G401.6 (cell line): Measurements from ENCODE around the gene ANKRD13B.

Experiments used
- FAIRE-seq: peaks from 2 replicates; lab custom pipeline; 2012; peaks lifted over from hg19 to GRCh38; lab: Jason Lieb, UNC

Gene ANKRD13B

DNA sequence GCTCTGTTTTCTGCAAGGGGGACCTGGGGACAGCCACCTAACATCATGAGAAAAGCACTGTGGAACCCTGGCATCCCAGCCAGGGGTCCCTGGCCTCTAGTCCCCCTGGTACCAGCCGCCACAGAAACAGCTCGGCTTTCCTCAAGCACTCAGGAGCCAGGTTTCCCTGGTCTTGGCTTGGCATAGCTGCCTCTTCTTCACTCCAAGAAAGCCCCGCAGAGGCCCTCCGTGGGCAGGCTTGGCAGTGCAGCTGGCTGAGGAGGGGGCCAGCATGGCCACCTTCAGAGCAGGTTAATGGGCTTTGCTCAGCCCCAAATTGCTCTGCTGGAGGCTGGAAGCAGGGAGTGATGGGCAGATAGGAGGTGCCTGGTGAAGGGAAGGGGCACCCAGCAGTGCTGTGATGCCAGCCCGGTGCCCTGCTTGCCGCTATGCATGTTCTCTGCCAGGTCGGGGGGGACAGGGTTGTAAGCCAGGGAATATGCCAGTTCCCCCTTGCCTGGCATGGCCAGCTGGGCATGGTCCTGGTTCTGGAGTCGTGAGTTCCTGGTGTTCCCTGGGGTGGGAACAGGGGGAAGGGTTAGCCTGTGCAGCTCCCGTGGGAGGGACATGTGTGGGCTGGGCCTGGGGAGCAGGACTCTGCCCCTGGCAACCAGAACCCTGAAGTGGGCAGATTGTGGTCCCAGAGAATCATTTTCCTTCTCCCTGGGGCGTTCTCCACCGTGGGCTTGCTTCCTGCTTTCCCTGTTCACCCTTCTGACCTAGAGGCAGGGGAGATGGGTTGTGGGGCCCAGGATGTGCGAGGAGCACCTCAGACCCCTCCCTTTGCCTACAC is 3.2 kb downstream of the ANKRD13B start:
- no peak for FAIRE-seq

GRCh38 chr17:29596811-29597210 is 3.9 kb downstream of the ANKRD13B start:
- no peak for FAIRE-seq

DNA sequence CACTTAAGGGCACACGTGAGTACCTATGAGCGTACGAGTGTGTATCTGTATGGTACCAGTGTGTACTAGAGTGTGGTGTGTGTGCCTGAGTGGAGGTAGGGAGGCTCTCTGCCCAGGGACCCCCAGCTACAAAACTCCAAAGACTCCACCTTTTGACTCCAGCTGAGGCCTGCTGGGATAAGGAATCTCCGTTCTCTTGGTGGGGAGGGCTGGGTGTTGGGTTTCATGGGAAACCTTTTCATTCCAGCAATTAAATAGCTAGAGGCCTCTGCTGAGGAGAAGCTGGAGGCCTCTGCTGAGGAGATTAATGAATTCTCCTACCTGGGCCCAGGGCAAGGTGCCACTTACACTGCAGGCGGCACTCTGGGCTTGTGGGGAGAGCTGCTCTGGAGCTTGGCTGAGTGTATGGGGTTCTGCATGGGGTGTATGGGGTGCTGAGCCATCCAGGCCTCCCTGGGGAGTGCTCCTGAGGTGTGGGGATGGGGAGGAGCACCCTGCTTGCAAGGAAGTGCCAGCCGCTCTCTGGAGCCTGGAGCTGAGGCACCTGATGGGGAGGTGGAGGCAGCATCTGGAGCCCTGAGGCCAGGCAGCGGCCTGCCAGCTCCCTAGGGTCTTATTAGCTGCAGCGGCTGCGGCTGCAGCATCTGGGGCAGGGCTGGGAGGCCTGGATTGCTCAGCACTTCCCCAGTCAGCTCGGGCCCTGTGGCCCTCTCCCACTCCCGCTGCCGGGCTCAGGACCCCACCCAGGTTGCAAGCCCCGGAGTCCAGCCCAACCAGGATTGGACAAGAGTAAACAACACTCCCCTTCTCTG is 4.6 kb downstream of the ANKRD13B start:
- FAIRE-seq, result no peak

DNA sequence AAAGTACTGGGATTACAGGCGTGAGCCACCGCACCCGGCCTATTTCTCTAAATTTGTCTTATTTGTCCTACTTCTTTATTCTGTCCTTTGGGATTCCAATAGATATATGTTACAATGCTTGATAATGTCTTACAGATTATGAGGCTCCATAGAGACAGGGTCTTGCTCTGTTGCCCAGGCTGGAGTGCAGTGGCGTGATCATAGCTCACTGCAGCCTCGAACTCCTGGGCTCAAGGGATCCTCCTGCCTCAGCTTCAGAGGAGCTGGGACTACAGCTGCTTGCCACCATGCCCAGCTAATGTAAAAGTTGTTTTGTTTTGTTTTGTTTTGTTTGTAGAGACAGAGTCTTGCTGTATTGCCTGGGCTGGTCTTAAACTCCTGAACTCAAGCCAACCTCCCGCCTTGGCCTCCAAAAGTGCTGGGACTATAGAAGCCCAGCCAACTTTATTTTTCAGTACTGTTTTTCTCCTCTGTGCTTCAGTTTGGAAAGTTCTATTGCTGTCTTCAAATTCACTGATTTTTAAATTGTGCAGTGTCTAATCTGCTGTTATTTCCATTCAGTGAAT is 10.3 kb downstream of the ANKRD13B start:
- FAIRE-seq, result no peak

- FAIRE-seq, result no peak
Observed at GRCh38 chr17:29607557-29608195, 14.7 kb downstream of the ANKRD13B start.

GRCh38 chr17:29608986-29609385 is 16.1 kb downstream of the ANKRD13B start:
- no peak for FAIRE-seq

GRCh38 chr17:29610395-29610794 is 17.5 kb downstream of the ANKRD13B start:
- FAIRE-seq, result no peak

DNA sequence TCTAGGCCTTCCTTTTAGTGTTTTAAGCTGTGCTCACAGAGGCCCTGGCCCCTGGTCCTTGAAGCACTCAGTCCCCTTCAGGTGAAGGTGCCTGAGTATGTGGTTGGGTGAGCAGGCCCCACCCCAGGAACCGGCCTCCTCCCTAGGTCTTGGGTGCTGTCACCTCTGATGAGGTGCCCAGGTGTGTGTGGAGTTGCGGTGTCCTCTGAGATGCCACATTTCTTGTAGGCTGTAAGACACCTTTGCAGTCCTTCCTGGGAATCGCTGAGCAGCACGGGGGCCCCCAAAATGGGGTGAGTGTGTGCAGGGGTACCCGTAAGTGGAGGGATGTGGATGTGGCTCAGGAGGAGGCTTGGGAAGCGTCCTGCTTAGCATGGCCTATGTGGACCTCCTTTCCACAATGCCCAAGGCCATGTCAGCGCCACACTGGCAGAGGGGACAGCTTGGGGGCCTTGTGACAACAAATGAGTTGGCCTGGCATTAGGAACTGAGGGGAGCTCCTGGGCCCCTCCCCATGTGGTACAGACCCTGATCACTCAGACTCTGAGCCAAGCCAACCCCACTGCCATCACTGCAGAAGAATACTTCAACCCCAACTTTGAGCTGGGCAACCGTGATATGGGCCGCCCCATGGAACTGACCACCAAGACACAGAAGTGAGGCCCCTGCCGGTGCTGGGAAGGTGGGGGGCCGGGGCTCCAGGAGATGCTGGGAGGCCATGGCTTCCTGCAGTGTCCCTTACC is 18.6 kb downstream of the ANKRD13B start:
- FAIRE-seq, result no peak

DNA sequence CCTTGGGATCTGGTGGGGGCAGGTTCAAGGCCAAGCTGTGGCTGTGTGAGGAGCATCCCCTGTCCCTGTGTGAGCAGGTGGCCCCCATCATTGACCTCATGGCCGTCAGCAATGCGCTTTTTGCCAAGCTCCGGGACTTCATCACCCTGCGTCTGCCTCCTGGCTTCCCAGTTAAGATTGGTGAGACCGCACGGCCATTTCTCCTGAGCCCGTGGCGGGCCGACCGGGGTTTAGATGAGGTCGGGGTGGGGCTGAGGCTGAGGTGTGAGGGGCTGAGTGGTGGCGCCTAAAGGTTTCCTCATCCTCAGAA is 19.1 kb downstream of the ANKRD13B start:
- no peak for FAIRE-seq

DNA sequence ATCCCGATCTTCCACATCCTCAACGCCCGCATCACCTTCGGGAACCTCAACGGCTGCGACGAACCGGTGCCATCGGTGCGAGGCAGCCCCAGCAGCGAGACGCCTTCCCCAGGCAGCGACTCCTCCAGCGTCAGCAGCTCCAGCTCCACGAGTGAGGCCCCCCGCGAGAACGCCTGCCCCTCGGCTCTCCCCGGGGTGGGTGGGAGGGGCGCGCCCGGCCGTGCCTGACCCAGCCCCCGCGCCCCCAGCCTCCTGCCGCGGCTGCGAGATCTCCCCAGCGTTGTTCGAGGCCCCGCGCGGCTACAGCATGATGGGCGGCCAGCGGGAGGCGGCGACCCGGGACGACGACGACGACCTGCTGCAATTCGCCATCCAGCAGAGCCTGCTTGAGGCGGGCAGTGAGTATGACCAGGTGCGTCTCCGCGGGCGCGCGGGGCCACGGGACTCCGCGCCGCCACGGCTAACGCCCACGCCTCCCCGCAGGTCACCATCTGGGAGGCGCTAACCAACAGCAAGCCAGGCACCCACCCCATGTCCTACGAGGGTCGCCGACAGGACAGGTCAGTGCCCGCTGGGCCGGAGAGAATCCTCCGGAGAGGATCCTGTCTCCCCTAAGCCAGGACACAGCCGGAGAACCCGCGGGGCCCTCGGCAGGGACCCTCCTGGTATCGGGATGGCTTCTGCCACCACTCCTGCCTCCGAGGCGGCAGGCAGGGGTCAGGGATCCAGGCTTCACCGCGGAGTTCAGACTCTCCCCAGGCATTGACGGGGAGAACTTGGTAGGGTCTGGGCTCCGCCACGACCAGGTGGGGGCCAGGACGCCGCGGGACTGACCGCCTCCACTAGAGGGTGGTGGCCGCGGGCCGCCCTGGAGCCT is 19.7 kb downstream of the ANKRD13B start:
- no peak for FAIRE-seq

- no peak for FAIRE-seq
Observed at GRCh38 chr17:29613352-29613837, 20.5 kb downstream of the ANKRD13B start.

DNA sequence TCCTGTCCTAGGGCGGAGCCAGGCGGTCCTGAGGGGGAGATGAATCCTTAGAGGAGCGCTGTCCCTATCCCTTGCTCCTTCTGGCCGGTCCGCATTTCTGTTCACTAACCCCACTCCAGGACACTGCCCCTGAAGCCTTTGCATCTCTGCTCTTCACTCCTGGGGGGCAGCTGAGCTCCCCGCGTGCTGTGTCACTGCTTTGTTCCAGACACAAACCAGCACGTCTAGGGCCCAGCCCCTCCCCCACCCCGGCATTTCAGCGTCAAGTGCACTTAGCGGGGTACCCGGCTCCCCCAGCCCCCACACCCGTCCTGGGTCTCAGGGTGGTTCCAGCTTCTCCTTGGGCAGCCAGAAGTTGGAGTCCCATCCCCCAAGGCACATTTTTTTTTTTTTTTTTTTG is 20.9 kb downstream of the ANKRD13B start:
- FAIRE-seq, result no peak

GRCh38 chr17:29614349-29615047 is 21.6 kb downstream of the ANKRD13B start:
- no peak for FAIRE-seq

- no peak for FAIRE-seq
Observed at GRCh38 chr17:29615048-29615385, 22.1 kb downstream of the ANKRD13B start.

DNA sequence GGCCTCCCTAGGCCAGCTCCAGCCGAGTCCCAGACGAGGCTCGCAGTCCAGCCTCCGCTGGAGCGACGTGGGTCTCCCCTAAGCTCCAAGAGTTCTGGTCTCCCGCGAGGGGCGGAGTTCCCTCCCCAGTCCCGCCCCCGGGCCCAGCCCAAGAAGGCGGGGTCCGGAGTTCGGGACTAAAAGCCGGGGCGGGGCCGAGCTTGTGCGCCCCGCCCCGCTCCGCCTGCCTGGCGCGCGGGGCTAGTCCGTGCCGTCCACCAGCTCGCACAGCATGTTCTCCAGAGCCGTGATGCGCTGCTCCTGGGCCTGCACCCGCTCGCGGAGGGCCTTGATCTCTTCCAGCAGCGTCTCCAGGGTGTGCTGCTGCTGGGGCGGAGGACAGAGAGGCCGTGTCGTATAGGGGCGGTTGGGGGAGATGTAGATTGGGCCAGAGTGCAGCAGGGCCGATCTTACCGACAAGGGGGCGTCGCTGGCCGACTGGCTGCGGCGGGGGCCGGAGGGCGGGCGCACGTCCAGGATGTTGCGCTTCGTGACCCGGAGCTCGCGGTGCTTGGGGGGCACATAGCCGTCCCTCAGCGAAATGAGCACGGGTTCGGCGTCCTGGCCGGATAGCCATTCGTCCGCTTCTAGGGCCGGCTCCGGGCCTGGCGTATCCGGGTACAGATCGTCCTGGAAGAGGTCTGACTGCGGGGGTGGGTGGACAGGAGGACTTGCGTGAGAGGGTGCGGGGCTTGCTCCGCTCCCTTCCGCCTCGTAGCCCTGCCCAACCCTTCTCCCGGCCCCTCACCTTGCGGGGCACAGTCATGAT is 22.8 kb downstream of the ANKRD13B start:
- no peak for FAIRE-seq

- FAIRE-seq, result no peak
Observed at GRCh38 chr17:29616300-29617048, 23.5 kb downstream of the ANKRD13B start.

DNA sequence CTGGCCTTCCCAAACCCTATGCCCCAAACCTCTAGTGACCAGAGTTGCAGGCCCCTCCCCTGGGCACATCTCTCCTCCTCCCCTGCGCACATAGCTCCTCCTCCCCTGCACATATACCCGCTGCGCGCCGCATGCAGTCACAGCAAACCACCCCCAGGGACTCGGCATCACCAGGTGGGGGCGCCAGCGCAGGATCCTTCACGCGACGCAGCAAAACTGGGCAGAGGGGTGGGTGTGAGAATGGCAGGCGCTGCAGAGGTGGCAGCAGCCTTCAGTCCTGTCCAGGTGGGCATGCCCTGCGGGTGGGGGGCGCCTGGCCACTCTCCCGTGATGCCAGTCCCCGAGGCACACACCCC is 24.2 kb downstream of the ANKRD13B start:
- no peak for FAIRE-seq

DNA sequence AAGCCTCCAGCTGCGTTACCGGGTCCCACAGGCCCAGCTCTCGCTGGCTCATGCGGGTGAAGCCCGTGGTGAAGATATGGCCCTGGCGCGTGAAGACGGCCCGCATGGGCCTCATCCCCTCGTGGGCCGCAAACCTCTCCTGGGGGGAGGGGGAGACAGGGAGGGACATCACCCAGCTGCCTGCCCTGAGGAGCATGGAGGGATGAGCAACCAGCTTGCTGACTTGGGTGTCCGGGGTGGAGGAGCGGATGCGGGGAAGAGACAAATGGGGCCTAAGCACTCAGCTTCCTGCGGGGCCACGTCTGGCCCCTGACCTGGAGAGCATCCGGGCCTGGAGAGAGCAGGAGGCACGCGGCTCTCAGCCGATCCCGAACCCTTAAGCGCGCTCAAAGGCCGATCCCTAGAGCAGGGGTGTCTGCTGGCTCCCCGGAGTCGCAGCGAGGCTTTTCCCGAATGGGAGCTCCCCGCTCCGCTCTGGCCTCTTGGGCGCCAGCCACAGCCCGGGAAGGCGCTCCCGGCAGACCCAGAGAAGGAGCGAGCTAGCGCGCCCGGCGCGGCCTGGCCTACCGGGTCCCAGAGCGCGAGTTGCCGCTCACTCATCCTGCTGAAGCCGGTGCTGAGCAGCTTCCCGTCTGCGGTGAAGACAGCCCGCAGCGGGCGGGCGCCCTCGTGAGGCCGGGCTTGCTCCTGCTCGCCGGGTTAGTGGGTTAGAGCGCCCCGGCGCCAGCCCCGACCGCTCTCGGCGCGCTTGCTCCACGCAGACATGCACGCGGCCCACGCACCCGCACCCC is 24.7 kb downstream of the ANKRD13B start:
- FAIRE-seq, result no peak
